ENCODE measurements around the gene CALML6. TPM values are rescaled to one million over a fixed set of nuclear protein-coding genes. Genes with fewer than 3 reads are reported as not detected.

The CALML6 gene
- total RNA-seq, 4 donors from 2014 or later: 4.8 to 7.0 TPM; not detected in 2

- no peak overlapping the region for H3K27ac ChIP-seq
- ATAC-seq: no peak
- no peak for TF ChIP-seq CTCF (IDR thresholded peaks at IDR 0.05 in 4 of 5, conservative IDR thresholded peaks at IDR 0.05 in 1 of 5)
- no peak for TF ChIP-seq POLR2A (IDR thresholded peaks at IDR 0.05)
- H3K9me3 ChIP-seq: no peaks in the 10 kb centered on the region
- intact Hi-C loops (cut with DNase I; ENCODE audit: low total_unique reads): no loop called here
- in situ Hi-C loops (cut with MboI; ENCODE audit: low sequenced_read_pairs in 4 of 4): no loop called here
- H3K4me1 ChIP-seq: no peaks in the 10 kb centered on the region
- H3K36me3 ChIP-seq: no peaks in the 10 kb centered on the region
- no peak overlapping the region for H3K4me3 ChIP-seq
- no peaks in the 10 kb centered on the region for H3K27me3 ChIP-seq
- no peak for DNase-seq
These were observed 11.3 kb downstream of the CALML6 start for GRCh38 chr1:1926346-1926811.

GRCh38 chr1:1926886-1927660, 12.0 kb downstream of the CALML6 start:
- TF ChIP-seq CTCF (IDR thresholded peaks at IDR 0.05 in 4 of 5, conservative IDR thresholded peaks at IDR 0.05 in 1 of 5) (no peak), POLR2A (IDR thresholded peaks at IDR 0.05) (no peak)
- intact Hi-C loops (cut with DNase I; ENCODE audit: low total_unique reads): no loop called here
- no peak overlapping the region for H3K4me3 ChIP-seq
- H3K9me3 ChIP-seq: no peaks in the 10 kb centered on the region
- H3K27me3 ChIP-seq: no peaks in the 10 kb centered on the region
- H3K36me3 ChIP-seq: no peaks in the 10 kb centered on the region
- in situ Hi-C loops (cut with MboI; ENCODE audit: low sequenced_read_pairs in 4 of 4): no loop called here
- no peak overlapping the region for H3K27ac ChIP-seq
- ATAC-seq (no peak), DNase-seq (no peak)
- H3K4me1 ChIP-seq: no peaks in the 10 kb centered on the region

GRCh38 chr1:1927751-1928150, 12.7 kb downstream of the CALML6 start:
- Histone ChIP-seq H3K4me1 (no peaks in the 10 kb centered on the region), H3K4me3 (no peak overlapping the region), H3K36me3 (no peaks in the 10 kb centered on the region), H3K27me3 (no peaks in the 10 kb centered on the region), H3K27ac (no peak overlapping the region), H3K9me3 (no peaks in the 10 kb centered on the region)
- TF ChIP-seq CTCF (IDR thresholded peaks at IDR 0.05 in 4 of 5, conservative IDR thresholded peaks at IDR 0.05 in 1 of 5) (no peak), POLR2A (IDR thresholded peaks at IDR 0.05) (no peak)
- no peak for DNase-seq
- no peak for ATAC-seq
- in situ Hi-C loops (cut with MboI; ENCODE audit: low sequenced_read_pairs in 4 of 4): no loop called here
- intact Hi-C loops (cut with DNase I; ENCODE audit: low total_unique reads): no loop called here

GRCh38 chr1:1928231-1929101, 13.4 kb downstream of the CALML6 start:
- TF ChIP-seq POLR2A (IDR thresholded peaks at IDR 0.05) (no peak), CTCF (IDR thresholded peaks at IDR 0.05 in 4 of 5, conservative IDR thresholded peaks at IDR 0.05 in 1 of 5) (no peak)
- intact Hi-C loops (cut with DNase I; ENCODE audit: low total_unique reads) (no loop called here), in situ Hi-C loops (cut with MboI; ENCODE audit: low sequenced_read_pairs in 4 of 4) (no loop called here)
- Histone ChIP-seq H3K4me3 (no peak overlapping the region), H3K27me3 (no peaks in the 10 kb centered on the region), H3K9me3 (no peaks in the 10 kb centered on the region), H3K4me1 (no peaks in the 10 kb centered on the region), H3K27ac (no peak overlapping the region), H3K36me3 (no peaks in the 10 kb centered on the region)
- DNase-seq: no peak
- no peak for ATAC-seq

Data from gastrocnemius medialis (tissue), 4 donors.